ENCODE measurements around the gene TNNT2. TPM values are rescaled to one million over a fixed set of nuclear protein-coding genes. Genes with fewer than 3 reads are reported as not detected.

The TNNT2 gene
- total RNA-seq, 1 donor from 2014 or later: not detected

DNA sequence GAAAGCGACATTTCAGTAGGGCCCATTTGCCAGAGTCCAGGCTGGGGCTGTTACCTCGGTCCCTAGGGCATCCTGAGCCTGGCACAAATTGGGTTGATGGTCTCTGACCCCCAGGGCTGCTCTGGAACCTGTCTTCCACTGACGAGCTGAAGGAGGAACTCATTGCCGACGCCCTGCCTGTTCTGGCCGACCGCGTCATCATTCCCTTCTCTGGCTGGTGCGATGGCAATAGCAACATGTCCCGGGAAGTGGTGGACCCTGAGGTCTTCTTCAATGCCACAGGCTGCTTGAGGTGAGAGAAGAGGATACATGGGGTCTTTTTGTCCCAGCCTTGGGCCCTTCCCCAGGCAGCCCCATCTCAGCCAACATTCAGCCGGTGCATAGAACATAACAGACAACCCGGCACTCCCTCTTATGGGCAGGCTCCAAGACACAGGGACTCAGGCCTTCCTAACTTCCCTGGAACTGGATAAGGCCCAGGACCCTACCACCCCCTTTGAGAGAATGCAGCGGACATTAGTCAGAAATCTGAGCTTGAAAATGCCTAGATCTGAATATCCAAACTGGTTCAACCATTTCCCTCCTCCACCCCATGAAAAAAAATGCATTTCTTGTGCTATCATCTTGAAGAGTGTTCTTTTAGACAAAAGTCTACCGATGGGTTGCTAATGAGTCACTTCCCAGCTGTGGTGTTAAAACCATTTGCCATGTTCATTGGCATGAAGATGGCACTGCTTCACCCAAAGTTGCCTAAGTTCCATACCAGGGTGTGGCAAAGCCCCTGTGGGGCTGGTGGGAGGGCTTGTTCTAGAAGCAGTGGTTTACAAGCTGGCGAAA lies 58.8 kb downstream of the TNNT2 start:
- intact Hi-C loops (cut with micrococcal nuclease): no loop called here

GRCh38 chr1:201317551-201317950 lies 59.9 kb downstream of the TNNT2 start:
- intact Hi-C loops (cut with micrococcal nuclease): no loop called here

- intact Hi-C loops (cut with micrococcal nuclease): no loop called here
Observed at GRCh38 chr1:201316556-201316955, 60.9 kb downstream of the TNNT2 start.

- intact Hi-C loops (cut with micrococcal nuclease): no loop called here
Observed at GRCh38 chr1:201313086-201313485, 64.4 kb downstream of the TNNT2 start.

DNA sequence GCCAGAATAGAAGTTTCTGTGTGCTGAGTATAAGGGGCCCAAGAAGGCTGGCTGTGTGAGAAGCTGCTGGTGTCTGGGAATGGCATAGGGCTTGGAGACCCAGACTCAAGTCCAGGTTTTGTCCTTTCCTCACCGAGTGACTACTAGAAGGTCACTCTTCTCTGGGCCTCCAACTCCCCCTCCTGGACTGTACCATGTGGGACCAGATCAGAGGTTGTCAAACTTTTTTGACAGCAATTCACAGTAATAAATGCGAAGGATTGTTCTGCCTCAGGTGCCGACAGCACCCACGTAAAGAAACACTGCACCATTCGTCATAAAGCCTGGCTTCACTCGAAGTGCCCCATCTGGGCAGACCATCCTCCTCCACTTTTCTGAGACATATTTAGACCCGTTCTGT lies 65.2 kb downstream of the TNNT2 start:
- intact Hi-C loops (cut with micrococcal nuclease): no loop called here

- intact Hi-C loops (cut with micrococcal nuclease): no loop called here
Observed at GRCh38 chr1:201311356-201312011, 66.0 kb downstream of the TNNT2 start.

DNA sequence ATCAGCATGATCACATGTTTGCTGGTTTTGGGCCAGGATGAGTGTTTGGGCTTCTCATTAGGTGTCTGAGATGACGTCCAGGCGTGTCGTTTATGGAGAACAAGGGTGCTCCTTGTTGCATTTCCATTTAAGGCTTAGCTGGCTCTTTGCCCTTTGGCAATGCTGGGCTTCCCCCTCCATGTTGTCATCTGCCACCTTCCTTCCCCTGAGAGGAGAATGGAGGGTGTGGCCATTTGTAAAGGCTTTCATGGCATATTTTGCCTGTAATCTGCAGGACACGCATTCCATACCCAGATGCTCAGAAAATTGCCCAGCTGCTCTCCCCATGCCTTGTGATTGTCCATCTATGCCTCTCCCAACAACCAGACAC lies 66.5 kb downstream of the TNNT2 start:
- intact Hi-C loops (cut with micrococcal nuclease): no loop called here

DNA sequence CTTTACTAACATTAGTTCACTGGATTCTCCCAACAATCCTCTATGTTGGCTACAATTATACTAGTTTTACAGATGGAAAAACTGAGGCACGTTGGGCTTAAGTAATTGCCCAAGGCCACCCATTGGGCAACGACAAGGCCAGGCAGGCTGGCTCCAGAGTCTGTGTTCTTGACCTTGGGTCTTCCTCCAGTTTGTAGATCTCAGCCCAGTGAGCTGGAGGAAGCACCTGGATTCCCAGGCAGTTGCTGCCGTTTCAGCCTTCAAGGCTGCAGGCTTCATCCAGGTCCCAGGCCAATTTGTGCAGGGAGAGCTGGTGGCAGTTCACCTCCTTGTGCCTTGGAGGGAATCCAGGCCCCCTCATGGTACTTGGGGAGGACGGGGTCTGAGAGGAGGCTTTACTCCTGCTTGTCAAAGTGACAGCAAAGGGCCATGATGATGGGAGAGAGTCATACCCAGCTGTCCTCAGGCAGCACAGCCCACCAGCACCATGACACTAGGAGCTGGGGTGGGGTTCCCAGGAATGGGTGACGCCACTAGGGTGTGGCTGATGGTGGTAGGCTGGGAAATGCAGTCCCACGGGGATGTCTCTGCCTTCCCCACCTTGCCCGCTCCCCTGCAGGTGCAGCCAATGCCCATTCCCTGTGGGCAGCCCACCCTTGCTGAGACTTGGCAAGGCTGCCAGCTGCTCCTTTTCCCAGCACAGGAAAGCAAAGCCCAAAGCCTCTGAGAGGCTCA lies 67.1 kb downstream of the TNNT2 start:
- intact Hi-C loops (cut with micrococcal nuclease): no loop called here

DNA sequence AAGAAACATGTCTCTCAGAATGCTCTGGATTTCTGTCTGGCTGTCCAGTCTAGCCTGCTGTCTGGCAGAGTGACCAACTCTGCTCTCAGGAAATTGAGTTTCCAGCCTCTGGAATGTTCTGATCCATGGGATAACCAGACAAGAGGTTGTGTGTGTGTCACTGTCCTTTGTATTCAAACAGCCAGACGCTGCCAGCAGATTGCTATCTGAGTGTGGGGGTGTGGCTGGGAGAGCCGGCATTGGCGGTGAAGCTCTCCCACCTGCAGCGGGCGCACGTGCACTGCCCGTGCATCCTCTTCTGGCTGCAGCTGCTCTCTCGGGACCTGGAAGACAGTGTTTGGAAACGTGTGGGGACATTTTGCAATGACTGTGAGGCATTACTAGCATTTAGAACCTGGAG lies 68.1 kb downstream of the TNNT2 start:
- intact Hi-C loops (cut with micrococcal nuclease): no loop called here

Other genes with a start within 250 kb of the TNNT2 start
- gene TMEM9, start 223.2 kb downstream of the TNNT2 start, total RNA-seq: 12.5 and 16.1 TPM in 2 replicates
- not detected in 2 replicates for gene IGFN1, start 186.9 kb downstream of the TNNT2 start, total RNA-seq
- not detected in 2 replicates for gene PKP1, start 94.2 kb downstream of the TNNT2 start, total RNA-seq
- not detected in 2 replicates for gene LAD1, start 21.6 kb upstream of the TNNT2 start, total RNA-seq
- gene TNNI1, start 44.0 kb upstream of the TNNT2 start, total RNA-seq: 0.12 TPM in 1 of 2 replicates, not detected in the other
- gene PHLDA3, start 91.5 kb upstream of the TNNT2 start, total RNA-seq: 28.1 and 29.4 TPM in 2 replicates
- 77.1 and 77.9 TPM in 2 replicates for gene CSRP1, start 129.4 kb upstream of the TNNT2 start, total RNA-seq
- 2.2 and 2.3 TPM in 2 replicates for gene NAV1, start 161.4 kb upstream of the TNNT2 start, total RNA-seq